Stomach (tissue), 4 donors: ENCODE measurements around the gene UNC5A.

Source experiments
- EP300 ChIP-seq: sonication (generic); formaldehyde crosslinking; IDR thresholded peaks from one replicate; pipeline ENCODE4 v1.6.1; 2017; ENCODE audit warnings: antibody characterized with exemption
- POLR2A ChIP-seq, 4 donors: fragments of 450-650 bp; IDR thresholded peaks; one replicate each; pipeline ENCODE4 v1.6.1; 2016; ENCODE audit warnings: antibody characterized with exemption in 4 of 4, control low read depth in 2 of 4, mild to moderate bottlenecking in 1 of 4, moderate library complexity in 1 of 4
- POLR2AphosphoS5 ChIP-seq, 3 donors: sonication (generic); formaldehyde crosslinking; IDR thresholded peaks; one replicate each; pipeline ENCODE4 v1.6.1; 2016; ENCODE audit warnings: antibody characterized with exemption in 3 of 3
- TF ChIP-seq, protein P1 (sequence below), 7 experiments: fragments of 450-650 bp in 4 of 7; fragments of 200-600 bp in 3 of 7; sonication (generic) in 3 of 7; IDR thresholded peaks; one replicate each; pipeline ENCODE4 v1.5.1; 2016 to 2019; ENCODE audit warnings: antibody characterized with exemption in 7 of 7, control low read depth in 2 of 7, mild to moderate bottlenecking in 1 of 7

DNA sequence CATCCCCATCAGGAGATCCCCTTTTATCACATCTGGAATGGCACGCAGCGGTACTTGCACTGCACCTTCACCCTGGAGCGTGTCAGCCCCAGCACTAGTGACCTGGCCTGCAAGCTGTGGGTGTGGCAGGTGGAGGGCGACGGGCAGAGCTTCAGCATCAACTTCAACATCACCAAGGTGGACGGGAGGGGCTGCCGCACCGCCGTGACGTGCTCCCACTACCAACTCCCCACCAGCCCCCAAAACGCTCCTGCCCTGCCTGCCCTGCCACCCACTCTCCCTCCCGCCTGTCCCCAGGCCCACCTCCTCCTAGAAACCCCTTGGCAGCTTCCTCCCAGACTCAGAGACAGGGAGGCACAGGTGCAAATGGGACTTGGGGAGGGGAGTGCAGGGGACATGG is 68.1 kb downstream of the UNC5A start:
- TF ChIP-seq, protein P1, sequence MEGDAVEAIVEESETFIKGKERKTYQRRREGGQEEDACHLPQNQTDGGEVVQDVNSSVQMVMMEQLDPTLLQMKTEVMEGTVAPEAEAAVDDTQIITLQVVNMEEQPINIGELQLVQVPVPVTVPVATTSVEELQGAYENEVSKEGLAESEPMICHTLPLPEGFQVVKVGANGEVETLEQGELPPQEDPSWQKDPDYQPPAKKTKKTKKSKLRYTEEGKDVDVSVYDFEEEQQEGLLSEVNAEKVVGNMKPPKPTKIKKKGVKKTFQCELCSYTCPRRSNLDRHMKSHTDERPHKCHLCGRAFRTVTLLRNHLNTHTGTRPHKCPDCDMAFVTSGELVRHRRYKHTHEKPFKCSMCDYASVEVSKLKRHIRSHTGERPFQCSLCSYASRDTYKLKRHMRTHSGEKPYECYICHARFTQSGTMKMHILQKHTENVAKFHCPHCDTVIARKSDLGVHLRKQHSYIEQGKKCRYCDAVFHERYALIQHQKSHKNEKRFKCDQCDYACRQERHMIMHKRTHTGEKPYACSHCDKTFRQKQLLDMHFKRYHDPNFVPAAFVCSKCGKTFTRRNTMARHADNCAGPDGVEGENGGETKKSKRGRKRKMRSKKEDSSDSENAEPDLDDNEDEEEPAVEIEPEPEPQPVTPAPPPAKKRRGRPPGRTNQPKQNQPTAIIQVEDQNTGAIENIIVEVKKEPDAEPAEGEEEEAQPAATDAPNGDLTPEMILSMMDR (IDR thresholded peaks at IDR 0.05): no peak
- TF ChIP-seq POLR2AphosphoS5 (IDR thresholded peaks at IDR 0.05): no peak
- no peak for TF ChIP-seq POLR2A (IDR thresholded peaks at IDR 0.05)
- no peak for TF ChIP-seq EP300
